ENCODE results near the gene PPP4R3B.
A peak's percentile ranks its signal among the peaks of the same experiment; 100 is the strongest.

PPP4R3B gene

GRCh38 chr2:55502590-55503141 is 114.8 kb downstream of the PPP4R3B start:
- DNase-seq, result no peak

- DNase-seq, result peak; percentile 54
These were observed 117.4 kb downstream of the PPP4R3B start for GRCh38 chr2:55500025-55500424.

GRCh38 chr2:55498582-55498981 is 118.8 kb downstream of the PPP4R3B start:
- no peak for DNase-seq

All from kidney glomerular epithelial cell (primary cell).